ENCODE data around the gene SSBP2. TPM values are rescaled to one million over a fixed set of nuclear protein-coding genes. Genes with fewer than 3 reads are reported as not detected.

SSBP2 gene
- total and polyA plus RNA-seq, 2 donors (not counting 1 experiment from before 2014, with no cell fraction given), result 44.4 to 63.1 TPM

- peaks cover 2% of the 10 kb centered on the region for H3K79me2 ChIP-seq (ENCODE audit: control insufficient read depth, insufficient read depth, low read length)
- no peak overlapping the region for H3K4me2 ChIP-seq (ENCODE audit: extremely low read depth, insufficient read depth, low read length)
- no peak overlapping the region for H3K9ac ChIP-seq (ENCODE audit: insufficient read depth, low read length)
- no peaks in the 10 kb centered on the region for H3K9me3 ChIP-seq (ENCODE audit: control insufficient read depth, insufficient read depth, low read depth, low read length)
- H3K27me3 ChIP-seq (ENCODE audit: control insufficient read depth, insufficient read depth, low read length), result no peaks in the 10 kb centered on the region
- H3K36me3 ChIP-seq (ENCODE audit: control insufficient read depth, insufficient read depth, low read length), result no peaks in the 10 kb centered on the region
- no peak for TF ChIP-seq EZH2 (IDR thresholded peaks at IDR 0.05; ENCODE audit: low read length, missing control alignments)
- no peak for TF ChIP-seq CTCF (conservative IDR thresholded peaks at IDR 0.05 in 1 of 2, IDR thresholded peaks at IDR 0.05 in 1 of 2; ENCODE audit: low read depth in 1 of 2, low read length in 2 of 2)
- H3K4me3 ChIP-seq (replicated peaks in 1 of 4; ENCODE audit: control extremely low read depth in 1 of 4, insufficient read depth in 1 of 4, low read depth in 3 of 4, low read length in 4 of 4), result no peak overlapping the region
- no peak for DNase-seq (ENCODE audit: low read depth in 2 of 2)
- H2AFZ ChIP-seq (ENCODE audit: low read length), result no peak overlapping the region
- no peaks in the 10 kb centered on the region for H4K20me1 ChIP-seq (ENCODE audit: control insufficient read depth, extremely low read depth, insufficient read depth, low read length)
- no peaks in the 10 kb centered on the region for H3K4me1 ChIP-seq (ENCODE audit: control insufficient read depth, extremely low read depth, insufficient read depth, low read length)
- no peak overlapping the region for H3K27ac ChIP-seq (ENCODE audit: insufficient read depth, low read length)
Measured at GRCh38 chr5:81687292-81687691, 63.6 kb downstream of the SSBP2 start.

GRCh38 chr5:81685471-81685870 is 65.4 kb downstream of the SSBP2 start:
- Histone ChIP-seq H3K79me2 (ENCODE audit: control insufficient read depth, insufficient read depth, low read length) (peaks cover 4% of the 10 kb centered on the region), H4K20me1 (ENCODE audit: control insufficient read depth, extremely low read depth, insufficient read depth, low read length) (no peaks in the 10 kb centered on the region), H3K27me3 (ENCODE audit: control insufficient read depth, insufficient read depth, low read length) (no peaks in the 10 kb centered on the region), H3K9ac (ENCODE audit: insufficient read depth, low read length) (no peak overlapping the region), H3K4me1 (ENCODE audit: control insufficient read depth, extremely low read depth, insufficient read depth, low read length) (no peaks in the 10 kb centered on the region), H3K4me3 (replicated peaks in 1 of 4; ENCODE audit: control extremely low read depth in 1 of 4, insufficient read depth in 1 of 4, low read depth in 3 of 4, low read length in 4 of 4) (no peak overlapping the region), H2AFZ (ENCODE audit: low read length) (no peak overlapping the region), H3K4me2 (ENCODE audit: extremely low read depth, insufficient read depth, low read length) (no peak overlapping the region), H3K9me3 (ENCODE audit: control insufficient read depth, insufficient read depth, low read depth, low read length) (no peaks in the 10 kb centered on the region), H3K36me3 (ENCODE audit: control insufficient read depth, insufficient read depth, low read length) (no peaks in the 10 kb centered on the region), H3K27ac (ENCODE audit: insufficient read depth, low read length) (no peak overlapping the region)
- DNase-seq (ENCODE audit: low read depth in 2 of 2), result no peak
- TF ChIP-seq CTCF (conservative IDR thresholded peaks at IDR 0.05 in 1 of 2, IDR thresholded peaks at IDR 0.05 in 1 of 2; ENCODE audit: low read depth in 1 of 2, low read length in 2 of 2), result no peak
- TF ChIP-seq EZH2 (IDR thresholded peaks at IDR 0.05; ENCODE audit: low read length, missing control alignments), result no peak

GRCh38 chr5:81679885-81680284 is 71.0 kb downstream of the SSBP2 start:
- peaks cover 4% of the 10 kb centered on the region for H3K79me2 ChIP-seq (ENCODE audit: control insufficient read depth, insufficient read depth, low read length)
- H3K9me3 ChIP-seq (ENCODE audit: control insufficient read depth, insufficient read depth, low read depth, low read length), result no peaks in the 10 kb centered on the region
- no peak overlapping the region for H3K27ac ChIP-seq (ENCODE audit: insufficient read depth, low read length)
- no peaks in the 10 kb centered on the region for H3K36me3 ChIP-seq (ENCODE audit: control insufficient read depth, insufficient read depth, low read length)
- no peak overlapping the region for H3K4me3 ChIP-seq (replicated peaks in 1 of 4; ENCODE audit: control extremely low read depth in 1 of 4, insufficient read depth in 1 of 4, low read depth in 3 of 4, low read length in 4 of 4)
- H4K20me1 ChIP-seq (ENCODE audit: control insufficient read depth, extremely low read depth, insufficient read depth, low read length), result no peaks in the 10 kb centered on the region
- TF ChIP-seq EZH2 (IDR thresholded peaks at IDR 0.05; ENCODE audit: low read length, missing control alignments) (no peak), CTCF (conservative IDR thresholded peaks at IDR 0.05 in 1 of 2, IDR thresholded peaks at IDR 0.05 in 1 of 2; ENCODE audit: low read depth in 1 of 2, low read length in 2 of 2) (no peak)
- no peaks in the 10 kb centered on the region for H3K27me3 ChIP-seq (ENCODE audit: control insufficient read depth, insufficient read depth, low read length)
- H3K9ac ChIP-seq (ENCODE audit: insufficient read depth, low read length), result no peak overlapping the region
- H3K4me1 ChIP-seq (ENCODE audit: control insufficient read depth, extremely low read depth, insufficient read depth, low read length), result no peaks in the 10 kb centered on the region
- H3K4me2 ChIP-seq (ENCODE audit: extremely low read depth, insufficient read depth, low read length), result no peak overlapping the region
- DNase-seq (ENCODE audit: low read depth in 2 of 2), result no peak
- no peak overlapping the region for H2AFZ ChIP-seq (ENCODE audit: low read length)
